Sigmoid colon (tissue), 7 donors: ENCODE data around the gene SLIT3. TPM values are rescaled to one million over a fixed set of nuclear protein-coding genes. Genes with fewer than 3 reads are reported as not detected.

Experiments
- DNase-seq: peaks from one replicate; pipeline ENCODE4 v3.0.0-alpha.2; 2019
- H3K27ac ChIP-seq, 4 donors: fragments of 200-600 bp; sonication (generic); one replicate each; pipeline ENCODE4 v1.5.1; 2016 to 2019; ENCODE audit warnings: mild to moderate bottlenecking in 1 of 4
- H3K27me3 ChIP-seq, 3 donors: fragments of 200-600 bp; sonication (generic); one replicate each; pipeline ENCODE4 v1.5.1; 2019; ENCODE audit warnings: mild to moderate bottlenecking in 1 of 3
- H3K36me3 ChIP-seq, 4 donors: fragments of 200-600 bp; sonication (generic); one replicate each; pipeline ENCODE4 v1.5.1; 2016 to 2019
- H3K4me1 ChIP-seq, 4 donors: fragments of 200-600 bp; sonication (generic); one replicate each; pipeline ENCODE4 v1.5.1; 2017 to 2019
- H3K4me3 ChIP-seq, 4 donors: fragments of 200-600 bp; sonication (generic); one replicate each; pipeline ENCODE4 v1.5.1; 2017 to 2019; ENCODE audit warnings: mild to moderate bottlenecking in 2 of 4, moderate library complexity in 1 of 4
- H3K9me3 ChIP-seq, 4 donors: fragments of 200-600 bp in 3 of 4; sonication (generic) in 3 of 4; one replicate each; pipeline versions ENCODE4 v1.5.1 to v1.6.1; 2013 to 2019
- EP300 ChIP-seq, 4 donors: sonication (generic); formaldehyde crosslinking; IDR thresholded peaks; one replicate each; pipeline ENCODE4 v1.6.1; 2017; ENCODE audit warnings: antibody characterized with exemption in 4 of 4
- POLR2A ChIP-seq, 2 donors: fragments of 450-650 bp; IDR thresholded peaks; one replicate each; pipeline ENCODE4 v1.6.1; 2016; ENCODE audit warnings: antibody characterized with exemption in 2 of 2, mild to moderate bottlenecking in 2 of 2, moderate library complexity in 2 of 2
- POLR2AphosphoS5 ChIP-seq, 4 donors: sonication (generic); formaldehyde crosslinking; IDR thresholded peaks; one replicate each; pipeline ENCODE4 v1.6.1; 2017; ENCODE audit warnings: antibody characterized with exemption in 4 of 4
- WGBS, 2 donors: extraction: QIAGEN DNeasy Blood & Tissue Kit; methylation state at CpG; one replicate each; pipeline ENCODE4 v1.1.7; 2013; 5-methylcytosine and 5-hydroxymethylcytosine counted together
- intact Hi-C: fragments of 100-400 bp; cut with DNase I; formaldehyde crosslinking; loops from one replicate; pipeline ENCODE4 v1.15.1; 2023
- polyA plus RNA-seq, 3 donors: library from polyadenylated mRNA; stranded (reverse); fragments of 200-250 nt; gene quantifications; one replicate each; pipeline ENCODE4 v1.2.3, GENCODE V29; 2013
- total RNA-seq, 4 donors: library from RNA; depleted of rRNA; stranded (reverse); fragments of >200 nt; gene quantifications; one replicate each; pipeline ENCODE4 v1.1.0, GENCODE V29; 2016
- TF ChIP-seq, protein P1 (sequence below), 4 experiments: fragments of 450-650 bp in 3 of 4; fragments of 200-600 bp in 1 of 4; IDR thresholded peaks; one replicate each; pipeline ENCODE4 v1.5.1; 2016 to 2019; ENCODE audit warnings: antibody characterized with exemption in 4 of 4, mild to moderate bottlenecking in 3 of 4, moderate library complexity in 2 of 4
- donor health status: healthy with polysubstance abuse.
- donor health status: Bipolar disorder and iron deficiency.
- donor health status: healthy.

Gene SLIT3
- total and polyA plus RNA-seq, 7 donors: 0.23 to 46.3 (median 30.0) TPM

DNA sequence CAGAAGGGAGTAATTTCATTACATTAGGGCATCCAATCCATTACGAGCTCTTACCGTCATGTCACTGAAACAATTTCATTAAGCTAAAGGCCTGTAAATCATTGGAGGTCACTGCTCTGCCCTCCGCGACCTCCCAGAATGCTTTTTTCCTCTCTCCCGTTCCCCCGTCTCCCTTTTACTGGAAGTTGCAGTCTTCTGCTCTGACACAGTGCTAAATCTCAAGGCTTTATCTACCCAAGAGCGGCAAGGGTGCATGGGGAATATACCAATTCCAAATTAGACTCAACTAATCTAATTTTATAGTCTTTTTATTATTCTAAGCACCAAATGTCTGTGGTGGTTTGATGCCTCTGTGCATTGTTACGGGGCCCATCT is 456.0 kb downstream of the SLIT3 start:
- intact Hi-C loops: no loop called here
- H3K4me1 ChIP-seq: no peaks in the 10 kb centered on the region
- H3K27ac ChIP-seq: no peak overlapping the region
- 63 to 76% methylated on average over 8 of the region's 8 CpGs for WGBS, 2 donors
- no peaks in the 10 kb centered on the region for H3K27me3 ChIP-seq
- DNase-seq: no peak
- H3K4me3 ChIP-seq: no peak overlapping the region
- TF ChIP-seq POLR2AphosphoS5 (IDR thresholded peaks at IDR 0.05) (no peak), EP300 (IDR thresholded peaks at IDR 0.05) (no peak), POLR2A (IDR thresholded peaks at IDR 0.05) (no peak)
- TF ChIP-seq, protein P1, sequence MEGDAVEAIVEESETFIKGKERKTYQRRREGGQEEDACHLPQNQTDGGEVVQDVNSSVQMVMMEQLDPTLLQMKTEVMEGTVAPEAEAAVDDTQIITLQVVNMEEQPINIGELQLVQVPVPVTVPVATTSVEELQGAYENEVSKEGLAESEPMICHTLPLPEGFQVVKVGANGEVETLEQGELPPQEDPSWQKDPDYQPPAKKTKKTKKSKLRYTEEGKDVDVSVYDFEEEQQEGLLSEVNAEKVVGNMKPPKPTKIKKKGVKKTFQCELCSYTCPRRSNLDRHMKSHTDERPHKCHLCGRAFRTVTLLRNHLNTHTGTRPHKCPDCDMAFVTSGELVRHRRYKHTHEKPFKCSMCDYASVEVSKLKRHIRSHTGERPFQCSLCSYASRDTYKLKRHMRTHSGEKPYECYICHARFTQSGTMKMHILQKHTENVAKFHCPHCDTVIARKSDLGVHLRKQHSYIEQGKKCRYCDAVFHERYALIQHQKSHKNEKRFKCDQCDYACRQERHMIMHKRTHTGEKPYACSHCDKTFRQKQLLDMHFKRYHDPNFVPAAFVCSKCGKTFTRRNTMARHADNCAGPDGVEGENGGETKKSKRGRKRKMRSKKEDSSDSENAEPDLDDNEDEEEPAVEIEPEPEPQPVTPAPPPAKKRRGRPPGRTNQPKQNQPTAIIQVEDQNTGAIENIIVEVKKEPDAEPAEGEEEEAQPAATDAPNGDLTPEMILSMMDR (IDR thresholded peaks at IDR 0.05): no peak
- no peaks in the 10 kb centered on the region for H3K9me3 ChIP-seq
- no peaks in the 10 kb centered on the region for H3K36me3 ChIP-seq

DNA sequence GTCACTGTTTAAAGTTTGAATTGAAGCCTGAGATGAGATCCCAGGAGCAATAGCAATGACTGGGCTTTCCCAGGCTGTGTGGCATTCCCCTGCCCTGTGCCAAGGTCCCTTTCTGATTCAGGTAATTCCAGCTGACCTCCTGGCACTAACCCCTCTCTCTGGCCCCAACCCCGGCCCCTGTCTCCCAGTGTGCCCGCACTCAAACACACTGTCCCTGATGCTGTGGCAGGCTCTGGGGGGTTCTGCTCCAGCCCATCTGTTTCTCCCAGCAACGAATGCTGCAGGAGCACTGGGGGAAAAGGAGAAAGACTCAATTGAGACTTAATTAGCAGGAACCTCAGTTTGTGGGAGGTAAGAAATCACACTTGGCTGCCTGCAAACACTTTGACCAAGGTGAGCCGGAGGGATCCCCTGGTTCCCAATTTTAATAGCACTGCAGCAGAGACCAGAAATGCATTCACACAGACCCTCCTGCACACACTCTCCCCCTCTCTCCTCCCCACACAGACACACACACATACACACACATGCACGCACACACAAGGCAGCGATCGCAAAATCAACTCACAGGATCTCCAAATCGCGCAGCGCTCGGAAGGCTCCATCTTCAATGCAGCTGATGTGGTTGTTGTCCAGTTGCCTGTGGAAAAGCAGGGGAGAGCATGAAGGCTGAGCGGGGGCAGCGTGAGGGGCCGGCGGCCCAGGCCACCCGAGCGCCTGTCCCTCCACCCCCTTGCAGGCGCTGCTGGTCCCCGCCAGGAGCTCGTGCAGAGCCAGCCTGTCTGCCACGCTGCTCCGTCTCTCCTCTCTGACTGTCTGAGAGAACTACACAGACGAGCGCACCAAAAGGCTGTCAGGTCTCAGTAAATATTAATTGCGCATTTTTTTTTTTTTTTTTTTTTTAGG is 456.7 kb downstream of the SLIT3 start:
- no peak for TF ChIP-seq EP300 (IDR thresholded peaks at IDR 0.05)
- no peak for TF ChIP-seq POLR2AphosphoS5 (IDR thresholded peaks at IDR 0.05)
- TF ChIP-seq POLR2A (IDR thresholded peaks at IDR 0.05): no peak
- TF ChIP-seq, protein P1 (IDR thresholded peaks at IDR 0.05): no peak
- no peaks in the 10 kb centered on the region for H3K4me1 ChIP-seq
- H3K9me3 ChIP-seq: no peaks in the 10 kb centered on the region
- no peak overlapping the region for H3K27ac ChIP-seq
- DNase-seq: no peak
- 47 to 76% methylated on average over 25 of the region's 25 CpGs for WGBS, 2 donors
- intact Hi-C loops: no loop called here
- no peak overlapping the region for H3K4me3 ChIP-seq
- no peaks in the 10 kb centered on the region for H3K36me3 ChIP-seq
- no peaks in the 10 kb centered on the region for H3K27me3 ChIP-seq

DNA sequence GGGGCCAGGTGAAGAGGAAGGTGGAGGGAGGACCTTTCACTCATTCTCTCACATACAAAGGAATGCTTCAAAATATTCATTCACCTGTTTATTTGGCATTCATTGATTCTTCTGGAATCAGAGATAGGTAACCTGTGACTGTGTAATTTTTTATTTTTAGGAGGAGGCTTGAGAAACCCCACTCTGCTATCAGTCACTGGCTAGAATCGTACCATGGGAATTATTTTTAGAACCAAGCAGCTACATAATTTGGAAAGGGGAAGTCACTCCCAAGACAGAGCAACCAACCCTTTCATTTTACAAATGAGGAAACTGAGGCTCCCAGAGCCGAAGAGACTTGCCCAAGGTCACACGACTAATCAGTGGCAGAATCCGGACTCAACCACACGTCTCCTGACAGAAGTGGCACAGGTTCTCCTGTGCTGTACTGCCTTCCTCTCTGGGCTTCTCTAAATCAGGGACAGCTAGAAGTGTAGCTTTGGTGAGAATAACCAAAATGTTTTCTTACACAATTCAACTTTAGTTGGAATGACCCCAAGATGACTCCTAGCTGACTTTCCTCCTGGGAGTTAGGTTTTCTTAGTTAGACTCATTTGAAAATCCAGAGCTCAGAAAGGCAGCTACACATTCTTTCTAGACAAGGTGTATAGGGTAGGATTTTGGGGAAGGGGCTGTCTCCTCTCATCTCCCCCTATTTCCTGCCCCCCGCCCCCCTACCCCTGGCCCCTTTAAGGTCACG is 457.5 kb downstream of the SLIT3 start:
- Histone ChIP-seq H3K36me3 (no peaks in the 10 kb centered on the region), H3K27me3 (no peaks in the 10 kb centered on the region), H3K27ac (no peak overlapping the region), H3K4me1 (no peaks in the 10 kb centered on the region), H3K9me3 (no peaks in the 10 kb centered on the region), H3K4me3 (no peak overlapping the region)
- 65 to 77% methylated on average over 7 of the region's 7 CpGs for WGBS, 2 donors
- TF ChIP-seq, protein P1 (IDR thresholded peaks at IDR 0.05): no peak
- TF ChIP-seq POLR2AphosphoS5 (IDR thresholded peaks at IDR 0.05): no peak
- no peak for TF ChIP-seq POLR2A (IDR thresholded peaks at IDR 0.05)
- no peak for TF ChIP-seq EP300 (IDR thresholded peaks at IDR 0.05)
- intact Hi-C loops: no loop called here
- DNase-seq: no peak

DNA sequence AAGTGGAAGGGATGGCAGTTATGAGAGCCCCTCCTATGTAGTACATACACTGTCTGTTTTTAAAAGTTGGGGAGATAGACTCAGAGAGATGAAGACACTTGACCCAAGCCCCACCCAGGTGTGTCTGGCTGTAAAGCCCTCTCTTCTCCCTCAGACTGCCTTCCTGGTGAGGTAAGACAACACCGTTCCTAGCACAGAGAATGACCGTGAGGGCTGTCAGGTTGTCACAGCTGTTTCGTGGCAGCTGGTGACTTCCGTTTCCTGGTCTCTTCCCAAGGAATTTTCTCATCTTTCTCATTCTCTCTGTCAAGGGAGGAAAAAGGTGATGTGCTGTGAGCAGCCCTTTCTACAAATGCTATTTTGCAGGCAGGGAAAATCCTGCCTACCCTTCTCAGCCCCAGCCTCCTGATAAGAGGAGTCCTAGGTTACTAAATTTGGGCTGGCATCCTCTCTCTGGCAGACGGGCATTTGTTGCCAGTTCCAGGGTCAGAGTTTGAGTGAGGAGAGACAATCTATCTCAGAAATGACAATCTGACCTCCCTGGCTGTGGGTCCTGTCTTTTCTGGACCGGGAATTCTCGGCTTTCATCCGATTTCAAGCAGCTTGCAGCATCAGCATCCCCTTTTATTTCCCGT is 458.3 kb downstream of the SLIT3 start:
- 48 to 75% methylated on average over 9 of the region's 9 CpGs for WGBS, 2 donors
- no peaks in the 10 kb centered on the region for H3K27me3 ChIP-seq

More for the DNA sequence above, 458.3 kb downstream of the SLIT3 start:
- Histone ChIP-seq H3K4me1 (no peaks in the 10 kb centered on the region), H3K36me3 (no peaks in the 10 kb centered on the region), H3K9me3 (no peaks in the 10 kb centered on the region), H3K27ac (no peak overlapping the region), H3K4me3 (no peak overlapping the region)
- DNase-seq: no peak
- no peak for TF ChIP-seq POLR2AphosphoS5 (IDR thresholded peaks at IDR 0.05)
- TF ChIP-seq POLR2A (IDR thresholded peaks at IDR 0.05): no peak
- TF ChIP-seq, protein P1 (IDR thresholded peaks at IDR 0.05): no peak
- no peak for TF ChIP-seq EP300 (IDR thresholded peaks at IDR 0.05)
- intact Hi-C loops: no loop called here
